ENCODE measurements around the gene TMEM51. TPM values are rescaled to one million over a fixed set of nuclear protein-coding genes. Genes with fewer than 3 reads are reported as not detected.
"Not testable (repeated sequence)": the region's sequence is repeated elsewhere in the genome, so short reads cannot be mapped to it uniquely, and the experiment has no call there.

The TMEM51 gene
- total and polyA plus RNA-seq, 10 of the 15 experiments (the other 5 are each of a cell fraction or from before 2014, with no cell fraction given): 0.55 to 4.8 (median 3.1) TPM

DNA sequence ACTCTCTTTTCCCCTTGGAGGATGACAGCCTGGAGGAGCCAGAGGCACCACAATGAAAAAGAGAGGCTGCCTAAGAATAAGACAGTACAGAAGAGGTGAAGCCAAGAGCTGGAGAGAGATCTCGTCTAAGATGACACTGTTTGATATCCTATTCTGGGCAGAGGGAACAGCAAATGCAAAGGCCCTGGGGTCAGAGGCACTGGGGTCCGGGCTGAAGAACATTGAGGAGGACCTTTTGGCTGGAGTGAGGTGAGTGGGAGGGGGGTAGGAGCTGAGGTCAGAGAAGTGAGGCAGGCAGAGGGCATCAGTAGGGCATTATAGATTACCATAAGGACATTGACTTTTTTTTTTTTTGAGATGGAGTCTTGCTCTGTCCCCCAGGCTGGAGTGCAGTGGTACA is 19.3 kb upstream of the TMEM51 start:
- ChIA-PET RAD21 (ENCODE audit: unreplicated experiment) (no interaction called here), SMC1A (ENCODE audit: uncharacterized antibody, unreplicated experiment) (interaction anchor here (0.8 to 2.5 kb wide), 2 partner anchors 138 to 170 kb away, joined by 4 to 7 read pairs; no protein-coding TSS in a partner anchor), CTCF (interaction anchor here (0.7 to 7.1 kb wide), 3 partner anchors 17 to 139 kb away, joined by 3 to 219 read pairs (median 4); no protein-coding TSS in a partner anchor), POLR2A (interaction anchor here (0.5 kb wide), 1 partner anchor 9 kb away, joined by 3 read pairs; no protein-coding TSS in a partner anchor)
- H3K4me3 ChIP-seq: no peak overlapping the region
- no peaks in the 10 kb centered on the region; the same call in 1 of the 2 replicates for H3K4me1 ChIP-seq (ENCODE audit: control insufficient read depth, insufficient read depth, low read length)
- intact Hi-C loops (cut with micrococcal nuclease; ENCODE audit: unreplicated experiment): no loop called here
- H4K20me1 ChIP-seq (ENCODE audit: control insufficient read depth, insufficient read depth): no peaks in the 10 kb centered on the region
- ATAC-seq (no peak), FAIRE-seq (no peak), DNase-seq (ENCODE audit: low read depth, low spot score) (no peak)
- H3K79me2 ChIP-seq (ENCODE audit: control insufficient read depth, insufficient read depth, low read length): no peaks in the 10 kb centered on the region
- in situ Hi-C loops (cut with MboI): no loop called here
- no peak overlapping the region for H3K9ac ChIP-seq (ENCODE audit: control insufficient read depth, insufficient read depth, low read length)
- TF ChIP-seq GATAD2B (conservative IDR thresholded peaks at IDR 0.05; ENCODE audit: low read depth): no peak
- TF ChIP-seq, protein P1, sequence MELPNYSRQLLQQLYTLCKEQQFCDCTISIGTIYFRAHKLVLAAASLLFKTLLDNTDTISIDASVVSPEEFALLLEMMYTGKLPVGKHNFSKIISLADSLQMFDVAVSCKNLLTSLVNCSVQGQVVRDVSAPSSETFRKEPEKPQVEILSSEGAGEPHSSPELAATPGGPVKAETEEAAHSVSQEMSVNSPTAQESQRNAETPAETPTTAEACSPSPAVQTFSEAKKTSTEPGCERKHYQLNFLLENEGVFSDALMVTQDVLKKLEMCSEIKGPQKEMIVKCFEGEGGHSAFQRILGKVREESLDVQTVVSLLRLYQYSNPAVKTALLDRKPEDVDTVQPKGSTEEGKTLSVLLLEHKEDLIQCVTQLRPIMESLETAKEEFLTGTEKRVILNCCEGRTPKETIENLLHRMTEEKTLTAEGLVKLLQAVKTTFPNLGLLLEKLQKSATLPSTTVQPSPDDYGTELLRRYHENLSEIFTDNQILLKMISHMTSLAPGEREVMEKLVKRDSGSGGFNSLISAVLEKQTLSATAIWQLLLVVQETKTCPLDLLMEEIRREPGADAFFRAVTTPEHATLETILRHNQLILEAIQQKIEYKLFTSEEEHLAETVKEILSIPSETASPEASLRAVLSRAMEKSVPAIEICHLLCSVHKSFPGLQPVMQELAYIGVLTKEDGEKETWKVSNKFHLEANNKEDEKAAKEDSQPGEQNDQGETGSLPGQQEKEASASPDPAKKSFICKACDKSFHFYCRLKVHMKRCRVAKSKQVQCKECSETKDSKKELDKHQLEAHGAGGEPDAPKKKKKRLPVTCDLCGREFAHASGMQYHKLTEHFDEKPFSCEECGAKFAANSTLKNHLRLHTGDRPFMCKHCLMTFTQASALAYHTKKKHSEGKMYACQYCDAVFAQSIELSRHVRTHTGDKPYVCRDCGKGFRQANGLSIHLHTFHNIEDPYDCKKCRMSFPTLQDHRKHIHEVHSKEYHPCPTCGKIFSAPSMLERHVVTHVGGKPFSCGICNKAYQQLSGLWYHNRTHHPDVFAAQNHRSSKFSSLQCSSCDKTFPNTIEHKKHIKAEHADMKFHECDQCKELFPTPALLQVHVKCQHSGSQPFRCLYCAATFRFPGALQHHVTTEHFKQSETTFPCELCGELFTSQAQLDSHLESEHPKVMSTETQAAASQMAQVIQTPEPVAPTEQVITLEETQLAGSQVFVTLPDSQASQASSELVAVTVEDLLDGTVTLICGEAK (IDR thresholded peaks at IDR 0.05; ENCODE audit: borderline replicate concordance): no peak
- no peak overlapping the region for H3K27ac ChIP-seq (ENCODE audit: control insufficient read depth, insufficient read depth)
- no peak overlapping the region for H3K4me2 ChIP-seq (ENCODE audit: control insufficient read depth, insufficient read depth)
- no peaks in the 10 kb centered on the region for H3K36me3 ChIP-seq (ENCODE audit: control insufficient read depth in 2 of 2, insufficient read depth in 2 of 2, low read length in 1 of 2)
- no peaks in the 10 kb centered on the region; the same call in 2 of the 3 replicates for H3K9me3 ChIP-seq (replicated peaks; ENCODE audit: control insufficient read depth, insufficient read depth, low read length)
- no TSS peak for BruUV-seq (replicated peaks)
- no peaks in the 10 kb centered on the region for H3K27me3 ChIP-seq (replicated peaks in 1 of 2; ENCODE audit: control insufficient read depth in 2 of 2, insufficient read depth in 2 of 2, low read length in 1 of 2)
- WGBS (ENCODE audit: insufficient coverage, insufficient replicate concordance, low lambda C conversion rate, missing lambda C conversion rate): 0% methylated on average over 2 of the region's 2 CpGs
- no peak overlapping the region for H2AFZ ChIP-seq (ENCODE audit: control insufficient read depth, low read depth, low read length)

DNA sequence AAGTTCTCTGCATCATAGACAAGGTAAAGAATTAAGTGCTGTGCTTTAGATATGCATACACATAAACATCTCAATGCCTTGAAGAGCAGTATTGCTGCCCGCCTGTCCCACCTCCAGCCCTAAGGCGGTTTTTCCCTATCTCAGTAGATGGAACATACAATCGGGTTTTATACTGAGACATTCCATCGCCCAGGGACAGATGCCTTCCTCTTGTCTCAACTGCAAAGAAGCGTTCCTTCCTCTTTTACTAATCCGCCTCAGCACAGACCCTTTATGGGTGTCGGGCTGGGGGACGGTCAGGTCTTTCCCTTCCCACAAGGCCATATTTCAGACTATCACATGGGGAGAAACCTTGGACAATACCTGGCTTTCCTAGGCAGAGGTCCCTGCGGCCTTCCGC is 17.9 kb upstream of the TMEM51 start:
- CTCF ChIA-PET: interaction anchor here (2.1 kb wide), 1 partner anchor 16 kb away, joined by 4 read pairs; no protein-coding TSS in a partner anchor
- DNase-seq (ENCODE audit: low read depth, low spot score); H3K4me3 ChIP-seq; H3K4me2 ChIP-seq (ENCODE audit: control insufficient read depth, insufficient read depth); H2AFZ ChIP-seq (ENCODE audit: control insufficient read depth, low read depth, low read length); BruUV-seq (replicated peaks); POLR2A ChIA-PET; intact Hi-C loops (cut with micrococcal nuclease; ENCODE audit: unreplicated experiment); H3K36me3 ChIP-seq (ENCODE audit: control insufficient read depth in 2 of 2, insufficient read depth in 2 of 2, low read length in 1 of 2); ATAC-seq; H3K9ac ChIP-seq (ENCODE audit: control insufficient read depth, insufficient read depth, low read length); H3K4me1 ChIP-seq (ENCODE audit: control insufficient read depth, insufficient read depth, low read length); H3K27ac ChIP-seq (ENCODE audit: control insufficient read depth, insufficient read depth); SMC1A ChIA-PET (ENCODE audit: uncharacterized antibody, unreplicated experiment); H3K27me3 ChIP-seq (replicated peaks in 1 of 2; ENCODE audit: control insufficient read depth in 2 of 2, insufficient read depth in 2 of 2, low read length in 1 of 2); H4K20me1 ChIP-seq (ENCODE audit: control insufficient read depth, insufficient read depth); H3K79me2 ChIP-seq (ENCODE audit: control insufficient read depth, insufficient read depth, low read length); RAD21 ChIA-PET (ENCODE audit: unreplicated experiment); FAIRE-seq; in situ Hi-C loops (cut with MboI); H3K9me3 ChIP-seq (replicated peaks; ENCODE audit: control insufficient read depth, insufficient read depth, low read length): not testable (repeated sequence)
- WGBS (ENCODE audit: insufficient coverage, insufficient replicate concordance, low lambda C conversion rate, missing lambda C conversion rate): 33% methylated on average over 10 of the region's 10 CpGs

Measured in GM12878 (cell line).